HG03196 (cell line): ENCODE results near the gene CELSR1.

Experiments used
- ATAC-seq: cut with Tn5 transposase; IDR thresholded peaks from one replicate; pipeline ENCODE4 v1.9.1; 2021; ENCODE audit not compliant: unreplicated experiment

Gene CELSR1

GRCh38 chr22:46551996-46552395, 14.6 kb upstream of the CELSR1 start:
- ATAC-seq: no peak

DNA sequence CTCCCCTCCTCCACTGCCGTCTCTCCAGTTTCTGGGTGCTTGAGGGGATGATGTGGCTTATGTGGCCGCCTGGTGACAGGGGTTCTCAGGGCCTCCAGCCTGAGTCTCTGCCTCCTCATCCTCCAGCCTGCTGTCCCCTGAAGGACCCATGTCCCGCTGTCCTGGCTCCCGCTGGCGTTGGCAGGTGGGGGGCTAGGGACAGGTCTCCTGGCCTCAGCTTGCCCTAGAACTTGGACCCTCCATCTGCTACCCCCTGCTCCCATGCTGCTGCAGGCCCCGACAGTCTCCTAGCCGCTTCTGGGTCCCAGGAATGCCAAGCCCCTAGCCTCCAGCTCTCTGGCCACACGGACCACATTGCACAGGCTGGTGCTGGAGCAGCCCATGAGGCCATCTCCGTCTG, 13.9 kb upstream of the CELSR1 start:
- ATAC-seq: no peak

- no peak for ATAC-seq
Observed at GRCh38 chr22:46549971-46550641, 12.7 kb upstream of the CELSR1 start.

DNA sequence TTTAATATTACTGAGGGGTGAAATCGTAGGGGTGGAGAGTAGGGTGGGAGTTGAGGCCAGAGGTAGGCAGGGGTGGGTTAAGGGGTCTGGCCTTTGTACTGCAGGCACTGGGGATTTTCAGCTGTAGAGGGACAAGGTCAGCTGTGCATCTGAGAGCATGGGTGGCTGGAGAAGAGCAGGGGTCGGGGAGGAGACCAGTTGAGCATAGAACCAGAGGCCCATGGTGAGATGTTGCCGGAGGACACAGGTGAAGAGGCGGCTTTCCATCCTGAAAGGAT, 12.1 kb upstream of the CELSR1 start:
- no peak for ATAC-seq

GRCh38 chr22:46547883-46548244, 10.4 kb upstream of the CELSR1 start:
- ATAC-seq: no peak

- no peak for ATAC-seq
Observed at GRCh38 chr22:46547179-46547882, 9.9 kb upstream of the CELSR1 start.

- no peak for ATAC-seq
Observed at GRCh38 chr22:46546466-46547178, 9.2 kb upstream of the CELSR1 start.

GRCh38 chr22:46545086-46545792, 7.8 kb upstream of the CELSR1 start:
- no peak for ATAC-seq

GRCh38 chr22:46542011-46542985, 4.9 kb upstream of the CELSR1 start:
- no peak for ATAC-seq

DNA sequence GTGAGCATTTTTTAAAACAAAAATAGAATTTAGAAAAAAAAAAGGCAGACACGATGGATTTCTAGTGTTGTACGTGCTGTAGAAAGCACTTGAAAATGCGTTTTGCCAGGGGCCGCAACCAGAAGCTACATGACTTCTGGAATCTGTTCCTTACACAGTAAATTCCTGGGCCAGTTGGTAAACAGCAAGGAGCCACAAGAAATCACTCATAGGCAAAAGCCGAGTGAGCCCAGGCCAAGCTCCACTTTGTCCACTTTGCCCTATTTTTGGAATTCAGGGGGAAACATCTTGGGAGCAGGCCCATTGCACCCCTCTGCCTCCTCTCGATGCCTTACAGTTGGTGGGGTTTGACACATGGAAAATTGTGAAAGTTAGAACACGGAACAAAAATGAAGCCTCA, 4.1 kb upstream of the CELSR1 start:
- no peak for ATAC-seq

DNA sequence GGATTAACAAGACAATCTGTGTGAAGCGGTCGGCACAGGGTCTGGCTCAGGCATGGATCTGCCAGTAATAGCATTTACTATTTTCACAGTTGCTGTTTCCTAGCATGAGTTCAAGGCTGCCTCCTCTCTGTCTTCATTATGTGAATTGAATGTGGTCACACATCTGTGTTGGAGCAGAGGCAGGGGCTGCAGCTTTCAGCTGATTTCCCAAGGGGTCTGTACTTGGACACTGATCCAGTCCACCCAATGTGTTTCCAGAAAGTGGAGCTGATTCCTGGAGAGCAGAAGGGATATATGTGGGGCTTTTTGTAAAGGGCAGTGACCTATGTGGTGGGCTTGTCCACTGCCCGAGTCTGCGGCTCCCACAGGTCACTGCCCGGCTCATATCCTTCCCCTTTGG, 3.5 kb upstream of the CELSR1 start:
- ATAC-seq: no peak

GRCh38 chr22:46539169-46539568, 1.7 kb upstream of the CELSR1 start:
- no peak for ATAC-seq

DNA sequence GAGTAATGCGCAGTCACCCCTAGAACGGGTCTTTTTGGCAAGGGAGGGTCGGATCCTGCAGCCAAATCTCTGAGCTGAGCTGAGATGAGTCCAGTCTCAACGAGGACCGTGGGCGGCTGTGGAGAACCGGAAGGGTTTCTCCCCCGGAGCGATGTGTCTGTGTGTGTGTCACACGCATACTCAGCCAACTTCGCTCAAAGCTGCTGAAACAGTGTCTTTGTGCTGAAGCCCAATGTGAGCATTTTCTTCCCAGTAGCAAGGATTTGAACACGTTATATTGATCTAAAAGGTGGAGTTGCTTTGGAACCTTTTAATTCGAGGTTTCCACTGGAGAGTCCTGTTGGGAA, 1.4 kb upstream of the CELSR1 start:
- ATAC-seq: no peak

- ATAC-seq: no peak
Observed at GRCh38 chr22:46537946-46538813, 760 bp upstream of the CELSR1 start.

- no peak for ATAC-seq
Observed at GRCh38 chr22:46536537-46537224, 739 bp downstream of the CELSR1 start.

DNA sequence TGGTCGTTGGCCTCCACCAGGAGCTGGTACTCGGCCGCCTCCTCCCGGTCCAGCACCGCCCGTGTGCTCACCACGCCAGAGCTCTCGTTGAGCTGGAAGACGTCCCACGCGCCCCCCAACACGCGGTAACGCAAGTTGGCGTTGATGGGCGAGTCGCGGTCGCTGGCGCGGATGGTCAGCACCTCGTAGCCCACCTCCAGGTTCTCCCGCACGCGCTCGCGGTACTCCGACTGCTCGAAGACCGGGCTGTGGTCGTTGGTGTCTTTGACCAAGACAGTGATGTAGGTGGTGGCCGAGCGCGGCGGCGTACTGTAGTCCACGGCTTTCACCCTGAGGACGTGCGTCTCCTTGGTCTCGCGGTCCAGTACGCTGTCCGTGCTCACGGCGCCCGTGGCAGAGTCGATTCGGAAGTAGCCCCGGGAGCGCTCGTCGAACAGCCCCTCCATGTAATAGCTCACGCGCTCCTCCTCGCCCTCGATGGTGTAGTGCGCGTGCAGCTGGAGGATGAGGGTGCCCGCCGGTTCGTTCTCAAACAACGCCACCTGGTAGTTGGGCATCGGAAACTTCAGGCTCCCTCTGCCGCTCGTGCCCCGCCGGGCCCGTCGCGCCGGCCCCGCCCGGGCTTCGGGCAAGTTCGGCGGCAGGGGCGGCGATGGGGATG, 1.4 kb downstream of the CELSR1 start:
- no peak for ATAC-seq

DNA sequence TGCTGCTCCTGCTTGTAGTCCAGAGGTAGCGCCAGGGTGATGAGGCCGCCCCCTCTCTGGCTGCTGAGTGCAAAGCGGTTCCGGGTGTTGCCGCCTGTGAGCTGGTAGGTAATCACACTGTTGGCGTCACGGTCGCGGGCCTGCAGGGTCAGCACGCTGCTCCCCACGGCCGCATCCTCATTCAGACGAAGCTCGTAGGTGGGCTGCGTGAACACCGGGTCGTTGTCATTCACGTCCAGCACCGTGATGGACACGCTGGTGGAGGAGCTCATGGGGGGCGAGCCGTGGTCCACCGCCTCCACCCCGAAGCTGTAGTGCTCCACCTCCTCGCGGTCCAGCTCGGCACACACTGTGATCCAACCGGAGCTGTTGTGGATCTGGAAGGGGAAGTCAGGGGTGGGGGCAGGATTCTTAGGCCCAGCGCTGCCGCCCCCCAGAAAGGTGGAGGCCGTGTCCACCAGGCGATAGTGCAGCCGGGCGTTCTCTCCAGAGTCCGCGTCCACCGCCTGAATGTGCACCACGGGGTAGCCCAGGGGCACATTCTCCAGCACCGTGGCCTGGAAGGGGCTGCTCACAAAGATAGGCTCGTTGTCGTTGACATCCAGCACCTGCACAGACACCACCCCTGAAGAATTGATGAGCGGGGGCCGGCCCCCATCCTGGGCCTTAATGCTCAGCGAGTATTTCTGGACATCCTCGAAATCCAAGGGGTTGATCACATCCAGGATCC, 2.4 kb downstream of the CELSR1 start:
- ATAC-seq: no peak

DNA sequence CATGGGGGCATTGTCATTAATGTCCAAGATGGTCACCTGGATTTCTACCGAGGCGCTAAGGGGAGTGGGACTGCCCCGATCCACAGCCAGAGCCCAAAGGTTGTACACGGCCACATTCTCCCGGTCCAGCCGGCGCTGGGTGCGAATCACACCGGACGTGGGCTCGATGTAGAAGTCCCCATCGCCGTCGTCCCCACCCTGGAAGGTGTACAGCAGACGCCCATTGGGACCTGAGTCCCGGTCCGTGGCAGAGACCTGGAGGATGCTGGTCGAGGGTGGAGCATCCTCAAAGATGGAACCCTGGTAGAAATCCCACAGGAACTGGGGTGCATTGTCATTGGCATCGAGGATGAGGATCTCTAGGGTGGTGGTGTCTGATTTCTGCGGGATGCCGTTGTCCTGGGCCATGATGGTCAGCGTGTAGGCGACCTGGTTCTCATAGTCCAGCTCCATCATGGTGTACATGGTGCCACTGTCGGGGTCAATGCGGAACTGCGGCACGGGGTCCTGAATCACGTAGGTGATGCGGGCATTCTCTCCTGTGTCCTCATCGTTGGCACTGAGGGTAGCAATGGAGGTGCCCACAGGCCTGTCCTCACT, 3.1 kb downstream of the CELSR1 start:
- ATAC-seq: no peak
